ENCODE measurements around the gene SEMA5A.

SEMA5A gene

DNA sequence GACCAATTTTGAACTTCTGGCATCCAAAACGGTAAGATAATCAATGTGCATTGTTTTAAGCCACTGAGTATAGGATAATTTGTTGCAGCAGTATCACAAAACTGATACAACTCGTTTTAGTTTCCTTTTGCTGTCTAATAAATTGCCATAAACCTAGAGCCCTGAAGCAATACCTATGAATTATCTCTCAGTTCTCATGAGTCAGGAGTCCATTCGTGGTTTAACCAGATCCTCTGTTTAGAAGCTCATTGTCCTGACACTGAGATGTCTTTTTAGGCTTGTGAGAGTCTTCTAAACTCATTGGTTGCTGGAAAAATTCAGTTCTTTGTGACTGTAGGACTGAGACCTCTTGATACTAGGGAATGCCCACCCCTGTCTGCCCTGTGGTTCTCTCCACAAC lies 262.9 kb downstream of the SEMA5A start:
- peaks cover 2% of the 10 kb centered on the region for H3K9me3 ChIP-seq (ENCODE audit: low read length)
- no peaks in the 10 kb centered on the region for H3K27me3 ChIP-seq (ENCODE audit: insufficient read depth, low read length)
- no peaks in the 10 kb centered on the region for H3K4me1 ChIP-seq (ENCODE audit: insufficient read depth, low read length)
- no peak overlapping the region for H3K4me3 ChIP-seq (ENCODE audit: low read length)
- no peak overlapping the region for H2AFZ ChIP-seq (ENCODE audit: low read depth, low read length)
- no peaks in the 10 kb centered on the region for H3K36me3 ChIP-seq (ENCODE audit: insufficient read depth, low read length)

- Histone ChIP-seq H3K27me3 (ENCODE audit: insufficient read depth, low read length) (no peaks in the 10 kb centered on the region), H2AFZ (ENCODE audit: low read depth, low read length) (no peak overlapping the region), H3K36me3 (ENCODE audit: insufficient read depth, low read length) (no peaks in the 10 kb centered on the region), H3K9me3 (ENCODE audit: low read length) (peaks cover 2% of the 10 kb centered on the region), H3K4me3 (ENCODE audit: low read length) (no peak overlapping the region), H3K4me1 (ENCODE audit: insufficient read depth, low read length) (no peaks in the 10 kb centered on the region)
Observed at GRCh38 chr5:9282211-9282610, 263.7 kb downstream of the SEMA5A start.

GRCh38 chr5:9279774-9280173 lies 266.1 kb downstream of the SEMA5A start:
- H3K36me3 ChIP-seq (ENCODE audit: insufficient read depth, low read length): no peaks in the 10 kb centered on the region
- H3K4me3 ChIP-seq (ENCODE audit: low read length): no peak overlapping the region
- H2AFZ ChIP-seq (ENCODE audit: low read depth, low read length): no peak overlapping the region
- no peaks in the 10 kb centered on the region for H3K27me3 ChIP-seq (ENCODE audit: insufficient read depth, low read length)
- H3K4me1 ChIP-seq (ENCODE audit: insufficient read depth, low read length): no peaks in the 10 kb centered on the region
- peaks cover 2% of the 10 kb centered on the region for H3K9me3 ChIP-seq (ENCODE audit: low read length)

DNA sequence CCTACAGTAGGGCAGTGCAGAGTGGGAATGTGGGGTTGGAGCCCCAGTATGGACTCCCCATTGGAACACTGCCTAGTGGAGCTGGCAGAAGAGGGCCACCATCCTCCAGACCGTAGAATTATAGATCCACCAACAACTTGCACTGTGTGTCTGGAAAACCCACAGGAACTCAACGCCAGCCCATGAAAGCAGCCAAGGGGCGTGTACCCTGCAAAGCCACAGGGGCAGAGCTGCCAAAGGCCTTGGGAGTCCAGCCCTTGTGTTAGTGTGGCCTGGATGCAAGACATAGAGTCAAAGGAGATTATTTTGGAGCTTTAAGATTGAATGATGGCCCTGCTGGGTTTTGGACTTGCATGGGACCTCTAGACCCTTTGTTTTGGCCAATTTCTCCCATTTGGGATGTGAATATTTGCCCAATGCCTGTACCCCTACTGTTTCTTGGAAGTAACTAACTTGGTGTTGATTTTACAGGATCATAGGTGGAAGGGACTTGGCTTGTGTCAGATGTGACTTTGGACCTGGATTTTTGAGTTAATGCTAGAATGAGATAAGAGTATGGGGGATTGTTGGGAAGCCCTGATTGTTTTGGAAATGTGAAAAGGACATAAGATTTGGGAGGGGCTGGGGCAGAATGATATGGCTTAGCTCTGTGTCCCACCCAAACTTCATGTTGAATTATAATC lies 266.8 kb downstream of the SEMA5A start:
- Histone ChIP-seq H3K4me1 (ENCODE audit: insufficient read depth, low read length) (no peaks in the 10 kb centered on the region), H3K4me3 (ENCODE audit: low read length) (no peak overlapping the region), H2AFZ (ENCODE audit: low read depth, low read length) (no peak overlapping the region), H3K36me3 (ENCODE audit: insufficient read depth, low read length) (no peaks in the 10 kb centered on the region), H3K27me3 (ENCODE audit: insufficient read depth, low read length) (no peaks in the 10 kb centered on the region), H3K9me3 (ENCODE audit: low read length) (peaks cover 2% of the 10 kb centered on the region)

DNA sequence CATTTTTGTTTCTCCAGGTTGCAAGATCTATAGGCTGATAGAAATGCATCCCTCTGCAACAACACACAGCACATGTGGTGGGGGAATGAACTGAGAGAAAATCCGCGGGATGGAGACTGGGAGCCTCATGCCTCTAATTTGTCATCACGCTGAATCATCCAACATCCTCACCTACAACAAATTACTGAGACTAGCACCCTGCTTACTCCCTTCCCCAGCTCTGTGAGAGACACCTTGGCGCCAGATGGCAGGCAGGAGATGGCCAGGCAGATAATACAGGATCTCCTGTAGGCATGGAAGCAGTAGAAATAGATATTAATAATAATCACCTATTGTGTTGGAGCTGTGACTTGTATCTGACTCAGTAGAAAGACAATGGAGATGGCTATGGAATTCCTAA lies 276.9 kb downstream of the SEMA5A start:
- Histone ChIP-seq H3K27me3 (ENCODE audit: insufficient read depth, low read length) (no peaks in the 10 kb centered on the region), H3K36me3 (ENCODE audit: insufficient read depth, low read length) (no peaks in the 10 kb centered on the region), H3K4me3 (ENCODE audit: low read length) (no peak overlapping the region), H2AFZ (ENCODE audit: low read depth, low read length) (no peak overlapping the region), H3K9me3 (ENCODE audit: low read length) (no peaks in the 10 kb centered on the region), H3K4me1 (ENCODE audit: insufficient read depth, low read length) (no peaks in the 10 kb centered on the region)

- no peak overlapping the region for H2AFZ ChIP-seq (ENCODE audit: low read depth, low read length)
- H3K4me1 ChIP-seq (ENCODE audit: insufficient read depth, low read length): no peaks in the 10 kb centered on the region
- H3K4me3 ChIP-seq (ENCODE audit: low read length): no peak overlapping the region
- no peaks in the 10 kb centered on the region for H3K9me3 ChIP-seq (ENCODE audit: low read length)
- no peaks in the 10 kb centered on the region for H3K27me3 ChIP-seq (ENCODE audit: insufficient read depth, low read length)
- no peaks in the 10 kb centered on the region for H3K36me3 ChIP-seq (ENCODE audit: insufficient read depth, low read length)
Observed at GRCh38 chr5:9268226-9268625, 277.6 kb downstream of the SEMA5A start.

DNA sequence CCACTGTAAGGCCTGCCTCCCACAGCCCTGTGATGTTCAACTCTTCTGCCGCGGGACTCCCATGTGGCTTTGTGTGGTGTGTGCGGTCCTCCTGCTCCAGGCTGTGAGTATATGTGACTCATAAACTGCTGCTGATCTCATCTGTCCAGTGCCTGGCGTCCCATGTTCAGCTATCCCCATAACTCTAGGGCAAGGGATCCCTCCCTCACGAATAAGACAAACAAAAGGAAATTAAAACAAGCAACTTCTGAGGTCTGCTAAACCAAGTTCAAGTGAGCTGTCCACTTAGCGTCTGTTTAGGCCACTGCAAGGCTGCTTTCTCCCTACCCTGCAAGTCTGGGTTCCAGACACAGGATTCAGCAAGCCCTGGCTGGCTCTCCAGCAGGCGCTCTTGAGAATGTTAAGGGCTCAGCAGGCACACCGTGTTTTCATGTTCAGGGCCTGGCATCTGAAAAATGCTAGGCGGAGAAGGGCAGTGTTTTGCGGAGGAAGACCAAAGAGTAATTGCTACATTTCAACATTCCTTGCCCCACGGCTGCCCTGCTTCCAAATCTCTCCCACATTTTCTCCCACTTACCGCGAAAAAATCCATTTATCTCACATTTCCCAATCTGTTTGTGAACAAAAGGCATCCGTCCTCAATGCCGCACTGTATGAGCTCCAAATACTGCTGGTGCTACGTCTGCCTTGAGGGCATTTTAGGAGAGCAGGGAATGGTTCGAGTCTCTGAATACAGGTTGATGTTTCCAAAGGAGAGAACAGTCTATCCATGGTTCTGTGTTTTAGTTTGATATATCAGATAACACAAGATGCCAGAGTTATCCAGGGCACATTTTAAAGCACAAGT lies 280.2 kb downstream of the SEMA5A start:
- Histone ChIP-seq H2AFZ (ENCODE audit: low read depth, low read length) (no peak overlapping the region), H3K9me3 (ENCODE audit: low read length) (no peaks in the 10 kb centered on the region), H3K36me3 (ENCODE audit: insufficient read depth, low read length) (no peaks in the 10 kb centered on the region), H3K4me3 (ENCODE audit: low read length) (no peak overlapping the region), H3K27me3 (ENCODE audit: insufficient read depth, low read length) (no peaks in the 10 kb centered on the region), H3K4me1 (ENCODE audit: insufficient read depth, low read length) (no peaks in the 10 kb centered on the region)

DNA sequence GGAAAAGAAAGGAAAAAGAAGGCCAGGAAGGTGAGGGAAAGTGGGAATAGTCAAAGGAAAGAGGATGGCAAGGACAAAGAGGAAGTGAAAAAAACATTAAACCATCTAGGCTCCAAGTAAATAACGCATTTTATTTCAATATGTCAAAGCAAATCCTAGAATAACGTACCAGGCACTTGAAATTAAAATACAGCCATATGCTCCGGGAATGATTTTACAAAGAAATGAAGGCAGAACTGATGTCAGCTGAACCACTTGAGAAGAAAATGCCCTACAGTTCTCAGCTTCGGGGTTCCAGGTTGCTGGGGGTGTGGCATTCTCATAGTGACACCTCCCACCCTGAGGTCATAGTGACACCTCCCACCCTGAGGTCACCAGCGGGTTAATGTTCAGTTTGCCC lies 281.6 kb downstream of the SEMA5A start:
- no peaks in the 10 kb centered on the region for H3K4me1 ChIP-seq (ENCODE audit: insufficient read depth, low read length)
- no peaks in the 10 kb centered on the region for H3K9me3 ChIP-seq (ENCODE audit: low read length)
- H3K36me3 ChIP-seq (ENCODE audit: insufficient read depth, low read length): no peaks in the 10 kb centered on the region
- H2AFZ ChIP-seq (ENCODE audit: low read depth, low read length): no peak overlapping the region
- H3K4me3 ChIP-seq (ENCODE audit: low read length): no peak overlapping the region
- H3K27me3 ChIP-seq (ENCODE audit: insufficient read depth, low read length): no peaks in the 10 kb centered on the region

DNA sequence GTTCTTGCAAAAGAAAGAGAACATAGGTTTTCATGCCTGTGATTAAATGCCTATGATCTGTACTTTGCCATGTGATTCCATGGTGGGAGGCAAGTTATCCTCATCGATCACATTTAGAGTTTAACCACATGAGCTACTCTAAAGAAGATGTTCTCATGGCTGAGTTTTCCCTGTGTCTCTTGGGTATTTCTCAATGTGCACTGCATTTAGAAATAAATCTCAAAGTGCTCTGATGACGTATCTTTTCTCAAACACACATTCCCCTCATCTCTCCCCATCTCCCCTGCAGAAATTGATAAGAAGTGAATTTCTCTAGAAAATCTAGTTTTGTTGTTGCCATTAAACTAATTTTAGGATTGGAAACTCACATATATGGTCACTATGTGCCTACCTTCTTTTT lies 282.2 kb downstream of the SEMA5A start:
- Histone ChIP-seq H3K36me3 (ENCODE audit: insufficient read depth, low read length) (no peaks in the 10 kb centered on the region), H2AFZ (ENCODE audit: low read depth, low read length) (no peak overlapping the region), H3K4me1 (ENCODE audit: insufficient read depth, low read length) (no peaks in the 10 kb centered on the region), H3K27me3 (ENCODE audit: insufficient read depth, low read length) (no peaks in the 10 kb centered on the region), H3K4me3 (ENCODE audit: low read length) (no peak overlapping the region), H3K9me3 (ENCODE audit: low read length) (no peaks in the 10 kb centered on the region)

DNA sequence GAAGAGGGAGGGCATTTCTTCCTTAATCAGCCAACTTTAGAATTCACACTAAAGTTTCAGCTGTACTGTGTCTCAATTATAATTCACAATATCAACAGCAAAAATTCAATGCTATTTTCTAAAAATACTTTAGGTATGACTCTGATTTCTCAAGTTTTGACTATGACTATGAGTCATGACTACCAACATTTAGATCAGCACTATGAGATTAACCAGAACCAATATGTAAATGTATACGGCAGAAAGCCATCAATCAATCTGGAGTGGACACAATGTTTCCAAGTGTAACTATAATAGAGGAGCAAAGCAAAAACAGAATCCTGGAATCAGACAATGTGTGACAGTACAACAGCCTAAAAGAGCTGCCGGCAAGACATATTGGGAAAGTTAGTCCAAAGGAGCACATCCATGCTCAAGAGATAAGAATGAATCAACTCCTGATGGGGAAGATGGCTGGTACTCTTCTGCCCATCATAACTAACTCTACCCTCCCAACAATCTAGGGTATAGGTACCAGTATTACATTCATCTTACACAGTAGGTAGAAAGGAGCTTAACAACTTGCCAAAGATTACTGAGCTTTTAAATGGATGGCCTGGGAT lies 294.4 kb downstream of the SEMA5A start:
- H2AFZ ChIP-seq (ENCODE audit: low read depth, low read length): no peak overlapping the region
- H3K36me3 ChIP-seq (ENCODE audit: insufficient read depth, low read length): no peaks in the 10 kb centered on the region
- H3K4me1 ChIP-seq (ENCODE audit: insufficient read depth, low read length): no peaks in the 10 kb centered on the region
- H3K4me3 ChIP-seq (ENCODE audit: low read length): no peak overlapping the region
- no peaks in the 10 kb centered on the region for H3K9me3 ChIP-seq (ENCODE audit: low read length)
- H3K27me3 ChIP-seq (ENCODE audit: insufficient read depth, low read length): no peaks in the 10 kb centered on the region

- no peaks in the 10 kb centered on the region for H3K9me3 ChIP-seq (ENCODE audit: low read length)
- no peak overlapping the region for H2AFZ ChIP-seq (ENCODE audit: low read depth, low read length)
- no peaks in the 10 kb centered on the region for H3K27me3 ChIP-seq (ENCODE audit: insufficient read depth, low read length)
- H3K4me3 ChIP-seq (ENCODE audit: low read length): no peak overlapping the region
- no peaks in the 10 kb centered on the region for H3K36me3 ChIP-seq (ENCODE audit: insufficient read depth, low read length)
- H3K4me1 ChIP-seq (ENCODE audit: insufficient read depth, low read length): no peaks in the 10 kb centered on the region
Observed at GRCh38 chr5:9249231-9249630, 296.6 kb downstream of the SEMA5A start.

- no peak overlapping the region for H2AFZ ChIP-seq (ENCODE audit: low read depth, low read length)
- no peaks in the 10 kb centered on the region for H3K27me3 ChIP-seq (ENCODE audit: insufficient read depth, low read length)
- no peaks in the 10 kb centered on the region for H3K36me3 ChIP-seq (ENCODE audit: insufficient read depth, low read length)
- no peaks in the 10 kb centered on the region for H3K9me3 ChIP-seq (ENCODE audit: low read length)
- no peak overlapping the region for H3K4me3 ChIP-seq (ENCODE audit: low read length)
- peaks cover 2% of the 10 kb centered on the region for H3K4me1 ChIP-seq (ENCODE audit: insufficient read depth, low read length)
Observed at GRCh38 chr5:9245071-9245470, 300.8 kb downstream of the SEMA5A start.

DNA sequence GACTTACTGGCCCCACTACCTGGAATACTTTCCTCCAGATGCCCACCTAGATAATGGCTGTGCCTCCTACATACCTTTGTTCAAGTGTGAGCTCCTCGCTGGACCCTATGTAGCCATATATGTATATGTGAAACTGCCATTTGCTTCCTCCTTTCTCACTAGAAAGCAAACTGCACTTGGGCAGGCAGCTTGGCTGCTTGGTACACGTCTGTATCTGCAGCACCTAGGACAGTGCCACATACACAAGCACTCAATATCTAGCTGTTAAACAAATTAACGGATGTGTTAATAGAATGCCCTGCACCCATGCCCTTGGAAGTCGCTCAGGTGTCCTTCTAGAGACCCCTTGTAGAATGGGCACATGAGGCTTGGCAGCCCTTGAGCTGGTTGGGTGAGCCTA lies 301.5 kb downstream of the SEMA5A start:
- H3K9me3 ChIP-seq (ENCODE audit: low read length): no peaks in the 10 kb centered on the region
- peaks cover 2% of the 10 kb centered on the region for H3K4me1 ChIP-seq (ENCODE audit: insufficient read depth, low read length)
- no peak overlapping the region for H2AFZ ChIP-seq (ENCODE audit: low read depth, low read length)
- no peaks in the 10 kb centered on the region for H3K27me3 ChIP-seq (ENCODE audit: insufficient read depth, low read length)
- H3K4me3 ChIP-seq (ENCODE audit: low read length): no peak overlapping the region
- no peaks in the 10 kb centered on the region for H3K36me3 ChIP-seq (ENCODE audit: insufficient read depth, low read length)
